ENCODE results near the gene HAPSTR1.

GRCh38 chr16:9050102-9050830 is 41.2 kb upstream of the HAPSTR1 start:
- peak; percentile 58 for TF ChIP-seq CTCF (IDR thresholded peaks at IDR 0.05; ENCODE audit: borderline replicate concordance, extremely low read depth, low read length, poor library complexity, severe bottlenecking)
- TF ChIP-seq EZH2 (IDR thresholded peaks at IDR 0.05; ENCODE audit: borderline replicate concordance, low read depth, low read length, severe bottlenecking), result no peak
